ENCODE results near the gene GFOD2.
"Not testable (repeated sequence)": the region's sequence is repeated elsewhere in the genome, so short reads cannot be mapped to it uniquely, and the experiment has no call there.

DNA sequence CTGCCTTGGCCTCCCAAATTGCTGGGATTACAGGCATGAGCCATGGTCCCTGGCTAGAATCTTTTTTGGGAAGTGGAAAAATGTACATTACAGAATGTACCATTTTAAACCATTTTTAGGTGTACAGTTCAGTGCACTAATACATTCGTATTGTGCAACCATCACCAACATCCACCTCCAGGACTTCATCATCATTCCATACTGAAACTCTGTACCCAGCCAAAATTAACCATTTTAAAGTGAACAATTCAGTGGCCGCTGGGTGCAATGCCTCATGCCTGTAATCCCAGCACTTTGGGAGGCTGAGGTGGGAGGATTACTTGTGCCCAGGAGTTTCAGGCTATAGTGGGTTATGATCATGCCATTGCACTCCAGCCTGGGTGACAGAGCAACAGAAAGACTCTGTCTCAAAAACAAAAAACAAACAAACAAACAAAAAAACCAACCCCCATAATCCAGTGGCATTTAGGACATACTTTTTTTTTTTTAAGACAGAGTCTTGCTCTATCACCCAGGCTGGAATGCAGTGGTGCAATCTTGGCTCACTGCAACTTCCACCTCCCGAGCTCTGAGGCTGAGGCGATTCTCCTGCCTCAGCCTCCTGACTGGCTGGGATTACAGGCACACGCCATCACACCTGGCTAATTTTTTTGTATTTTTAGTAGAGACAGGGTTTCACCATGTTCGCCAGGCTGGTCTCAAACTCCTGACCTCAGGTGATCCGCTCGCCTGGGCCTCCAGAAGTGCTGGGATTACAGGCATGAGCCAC, 25.4 kb downstream of the GFOD2 start:
- not testable (repeated sequence) for TF ChIP-seq CTCF (conservative IDR thresholded peaks at IDR 0.05; ENCODE audit: low read length); EZH2phosphoT487 (IDR thresholded peaks at IDR 0.05; ENCODE audit: borderline replicate concordance, low read depth, low read length)

Data from OCI-LY7 (cell line).